ENCODE data around the gene AIMP1.

- TF ChIP-seq CTCF (IDR thresholded peaks at IDR 0.05) (no peak), POLR2AphosphoS5 (IDR thresholded peaks at IDR 0.05) (no peak), POLR2A (IDR thresholded peaks at IDR 0.05) (no peak)
Observed at GRCh38 chr4:106344647-106344970, 28.3 kb downstream of the AIMP1 start.
